ENCODE results near the gene SORCS2.

DNA sequence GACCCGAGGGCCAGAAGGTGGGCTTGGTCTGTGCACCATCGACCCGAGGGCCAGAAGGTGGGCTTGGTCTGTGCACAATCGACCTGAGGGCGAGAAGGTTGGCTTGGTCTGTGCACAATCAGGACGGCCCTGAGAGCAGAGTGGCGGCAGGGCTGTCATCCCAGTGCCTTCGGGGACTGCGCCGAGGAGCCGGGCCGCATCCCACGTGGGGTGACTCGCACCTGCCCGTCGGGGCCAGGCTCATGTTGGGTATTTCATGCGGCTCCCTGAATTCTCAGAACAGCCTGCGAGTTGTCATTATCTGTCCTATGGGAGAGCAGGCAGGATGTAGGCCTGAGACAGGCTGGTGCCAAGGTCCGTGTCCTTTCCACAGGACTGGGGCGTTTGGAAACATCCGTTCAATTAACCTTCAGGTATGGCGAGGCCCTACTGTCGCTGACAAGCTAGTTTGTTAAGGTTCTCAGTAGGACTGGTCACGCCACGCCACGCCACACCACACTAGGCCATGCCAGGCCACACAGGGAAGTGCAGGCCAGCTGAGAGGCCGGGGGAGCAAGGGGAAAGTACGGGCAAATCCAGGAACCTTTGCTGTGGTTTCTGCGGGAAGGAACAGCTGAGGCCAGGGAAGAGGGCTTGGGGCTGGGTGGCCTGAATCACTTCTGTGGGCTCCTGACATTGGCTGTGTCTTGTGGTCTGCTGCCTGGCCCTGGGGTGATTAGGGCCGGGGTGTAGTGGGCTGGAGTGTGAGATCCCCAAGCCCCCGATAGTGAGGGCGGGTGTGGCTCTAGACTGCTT is 564.4 kb downstream of the SORCS2 start:
- TF ChIP-seq, protein P1, sequence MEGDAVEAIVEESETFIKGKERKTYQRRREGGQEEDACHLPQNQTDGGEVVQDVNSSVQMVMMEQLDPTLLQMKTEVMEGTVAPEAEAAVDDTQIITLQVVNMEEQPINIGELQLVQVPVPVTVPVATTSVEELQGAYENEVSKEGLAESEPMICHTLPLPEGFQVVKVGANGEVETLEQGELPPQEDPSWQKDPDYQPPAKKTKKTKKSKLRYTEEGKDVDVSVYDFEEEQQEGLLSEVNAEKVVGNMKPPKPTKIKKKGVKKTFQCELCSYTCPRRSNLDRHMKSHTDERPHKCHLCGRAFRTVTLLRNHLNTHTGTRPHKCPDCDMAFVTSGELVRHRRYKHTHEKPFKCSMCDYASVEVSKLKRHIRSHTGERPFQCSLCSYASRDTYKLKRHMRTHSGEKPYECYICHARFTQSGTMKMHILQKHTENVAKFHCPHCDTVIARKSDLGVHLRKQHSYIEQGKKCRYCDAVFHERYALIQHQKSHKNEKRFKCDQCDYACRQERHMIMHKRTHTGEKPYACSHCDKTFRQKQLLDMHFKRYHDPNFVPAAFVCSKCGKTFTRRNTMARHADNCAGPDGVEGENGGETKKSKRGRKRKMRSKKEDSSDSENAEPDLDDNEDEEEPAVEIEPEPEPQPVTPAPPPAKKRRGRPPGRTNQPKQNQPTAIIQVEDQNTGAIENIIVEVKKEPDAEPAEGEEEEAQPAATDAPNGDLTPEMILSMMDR (IDR thresholded peaks at IDR 0.05; ENCODE audit: low read depth, low read length), result no peak
- TF ChIP-seq POLR2A (IDR thresholded peaks at IDR 0.05; ENCODE audit: extremely low read depth, insufficient read length), result no peak
- TF ChIP-seq MYC (IDR thresholded peaks at IDR 0.05; ENCODE audit: low read depth, low read length), result no peak
